Caki2 (cell line): Measurements from ENCODE around the gene CA9. TPM values are rescaled to one million over a fixed set of nuclear protein-coding genes. Genes with fewer than 3 reads are reported as not detected.

Experiments used
- DNase-seq: peaks from one replicate; pipeline ENCODE4 v3.0.0-alpha.2; 2015; ENCODE audit warnings: low read depth
- in situ Hi-C: cut with HindIII; loops from 2 replicates; pipeline ENCODE4 v1.10.0; 2016; ENCODE audit warnings: low sequenced_read_pairs, low pct_unique_long_range_greater_than_20kb, mixed read lengths
- total RNA-seq: library from RNA; depleted of rRNA; stranded (reverse); fragments of >200 nt; shearing (Covaris generic); gene quantifications from 2 replicates; pipeline ENCODE4 v1.2.3, GENCODE V29; 2014; ENCODE audit warnings: low replicate concordance; rRNA removed

The CA9 gene
- total RNA-seq, 1 experiment from 2014 or later = 0.30 TPM

DNA sequence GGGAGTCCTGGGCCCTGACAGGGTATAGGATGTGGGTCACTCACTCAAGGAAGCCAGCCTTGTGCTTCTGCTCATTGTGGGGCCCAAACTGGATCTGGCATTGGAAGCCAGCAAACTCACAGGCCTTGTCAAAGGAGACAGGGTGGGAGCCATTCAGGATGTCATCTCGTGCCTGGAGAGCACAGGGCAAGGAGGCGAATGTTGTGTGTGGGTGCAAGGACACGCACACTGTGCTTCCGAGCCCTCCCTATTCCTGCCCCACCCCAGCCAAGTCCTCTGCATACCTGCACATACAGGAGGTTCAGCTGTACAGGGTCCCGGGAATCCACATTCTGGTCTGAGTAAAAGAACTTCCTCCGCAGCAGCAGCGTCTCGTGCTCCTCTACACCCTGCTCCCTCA, 50.2 kb downstream of the CA9 start:
- in situ Hi-C loops = no loop called here
- no peak for DNase-seq

DNA sequence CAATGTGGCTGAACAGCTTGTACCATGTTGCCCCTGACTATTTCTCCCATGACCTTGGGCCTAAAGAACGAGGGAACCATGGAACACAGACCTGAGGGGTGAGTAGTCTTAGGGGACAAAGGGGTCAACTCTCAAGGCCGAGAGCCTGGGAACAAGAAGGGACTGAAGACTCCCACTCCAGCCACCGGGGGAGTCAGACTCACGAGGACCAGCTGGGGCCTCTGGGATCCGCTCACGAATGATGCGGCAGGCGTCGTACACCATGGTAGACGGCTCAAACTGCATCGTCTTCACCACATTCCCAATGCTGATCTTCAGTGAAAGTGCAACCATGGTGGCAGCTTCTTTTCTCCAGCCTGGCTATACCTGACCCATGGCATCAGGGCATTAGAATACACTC, 51.6 kb downstream of the CA9 start:
- no peak for DNase-seq
- in situ Hi-C loops = no loop called here

DNA sequence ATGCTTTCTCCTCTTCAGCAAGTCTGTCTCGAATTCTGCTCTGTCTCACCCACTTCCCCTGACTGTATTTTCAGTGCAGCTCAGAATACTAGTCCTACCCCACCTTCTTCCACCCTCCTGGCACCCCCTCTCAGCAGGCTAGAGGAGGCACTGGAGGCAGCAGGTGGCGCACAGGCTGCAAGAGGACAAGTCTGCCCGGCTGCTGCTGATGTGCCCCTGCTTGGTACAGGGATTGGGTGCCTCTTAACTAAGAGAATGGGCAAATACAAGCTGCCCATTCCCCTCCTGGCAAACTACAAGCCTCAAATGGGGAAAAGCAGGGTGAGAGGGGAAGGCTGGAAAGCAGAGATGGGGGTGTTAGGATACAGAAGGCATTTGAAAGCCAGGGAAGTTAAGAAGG, 53.2 kb downstream of the CA9 start:
- DNase-seq = no peak
- in situ Hi-C loops = no loop called here

GRCh38 chr9:35727676-35728040, 53.9 kb downstream of the CA9 start:
- DNase-seq = no peak
- in situ Hi-C loops = no loop called here

- in situ Hi-C loops = no loop called here
- no peak for DNase-seq
Measured at GRCh38 chr9:35728041-35728971, 54.6 kb downstream of the CA9 start.

- no peak for DNase-seq
- in situ Hi-C loops = no loop called here
Measured at GRCh38 chr9:35729101-35729500, 55.4 kb downstream of the CA9 start.

DNA sequence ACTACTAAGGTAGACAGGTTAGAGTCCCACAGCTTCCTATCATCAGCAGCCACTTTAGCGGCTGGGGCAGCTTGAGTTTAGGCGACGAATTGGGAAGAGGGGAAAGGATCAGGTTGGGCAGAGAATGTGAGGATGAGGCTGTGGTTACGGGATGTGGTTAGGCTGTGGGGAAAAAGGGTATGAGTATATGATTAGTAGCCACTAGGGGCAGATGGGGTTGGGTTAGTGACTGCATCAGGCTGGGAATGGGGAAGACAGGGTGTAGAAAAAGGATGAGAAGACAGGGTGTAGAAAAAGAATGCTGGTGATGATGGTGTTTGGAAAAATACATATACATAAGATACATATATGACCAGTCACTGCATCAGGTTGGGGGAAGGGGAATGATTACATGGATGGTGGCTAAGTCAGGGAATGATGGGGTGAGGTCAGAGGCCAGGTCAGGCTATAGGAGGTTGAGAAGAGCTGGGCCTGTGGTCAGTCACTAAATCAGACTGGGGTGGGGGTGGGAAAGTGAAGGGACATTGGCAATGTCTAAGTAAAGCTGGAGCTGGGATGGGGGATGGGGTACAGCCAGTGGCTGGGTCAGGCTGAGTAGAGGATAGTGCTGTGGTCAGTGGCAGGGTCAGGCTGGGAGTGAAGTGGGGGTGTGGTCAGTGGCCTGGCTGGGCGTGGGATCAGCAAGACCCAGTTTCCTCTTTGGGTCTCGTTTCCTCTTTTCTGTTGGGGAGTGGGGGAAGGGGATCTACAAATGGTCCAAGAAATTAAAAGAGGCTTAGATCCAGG, 56.2 kb downstream of the CA9 start:
- in situ Hi-C loops = no loop called here
- DNase-seq = no peak

GRCh38 chr9:35730486-35730854, 56.7 kb downstream of the CA9 start:
- no peak for DNase-seq
- in situ Hi-C loops = no loop called here

Other genes with a start within 250 kb of the CA9 start
- 6.1 and 8.2 TPM in 2 replicates for gene RUSC2, start 183.8 kb upstream of the CA9 start, total RNA-seq
- 2.9 and 3.0 TPM in 2 replicates for gene TESK1, start 68.7 kb upstream of the CA9 start, total RNA-seq
- 0.12 and 0.68 TPM in 2 replicates for gene CD72, start 55.5 kb upstream of the CA9 start, total RNA-seq
- not detected in 2 replicates for gene SIT1, start 23.0 kb upstream of the CA9 start, total RNA-seq
- gene RMRP, start 15.9 kb upstream of the CA9 start, total RNA-seq = 4,579 and 6,436 TPM in 2 replicates
- 3.5 and 19.6 TPM in 2 replicates for gene CCDC107, start 15.6 kb upstream of the CA9 start, total RNA-seq
- gene ARHGEF39, start 8.7 kb upstream of the CA9 start, total RNA-seq = 7.8 and 10.4 TPM in 2 replicates
- gene TPM2, start 16.0 kb downstream of the CA9 start, total RNA-seq = 2.4 and 7.8 TPM in 2 replicates
- gene TLN1, start 58.3 kb downstream of the CA9 start, total RNA-seq = 106 and 122 TPM in 2 replicates
- 53.3 and 55.1 TPM in 2 replicates for gene CREB3, start 58.7 kb downstream of the CA9 start, total RNA-seq
- gene GBA2, start 75.3 kb downstream of the CA9 start, total RNA-seq = 17.7 and 24.7 TPM in 2 replicates
- gene RGP1, start 75.4 kb downstream of the CA9 start, total RNA-seq = 5.7 and 7.4 TPM in 2 replicates
- not detected in 2 replicates for gene MSMP, start 80.3 kb downstream of the CA9 start, total RNA-seq
- gene NPR2, start 117.7 kb downstream of the CA9 start, total RNA-seq = 2.0 TPM in 1 of 2 replicates, not detected in the other
- gene SPAG8, start 138.3 kb downstream of the CA9 start, total RNA-seq = 0.24 TPM in 1 of 2 replicates, not detected in the other
- gene HINT2, start 141.1 kb downstream of the CA9 start, total RNA-seq = 21.5 and 75.0 TPM in 2 replicates
- not detected in 2 replicates for gene FAM221B, start 154.8 kb downstream of the CA9 start, total RNA-seq
- 0.38 and 1.5 TPM in 2 replicates for gene TMEM8B, start 155.3 kb downstream of the CA9 start, total RNA-seq
- not detected in 2 replicates for gene OR13J1, start 196.5 kb downstream of the CA9 start, total RNA-seq
- 26.7 and 36.7 TPM in 2 replicates for gene HRCT1, start 232.3 kb downstream of the CA9 start, total RNA-seq
- gene SPAAR, start 235.6 kb downstream of the CA9 start, total RNA-seq = not detected in 2 replicates